Hepatocyte (in vitro differentiated cells): ENCODE data around the gene TRIM75. TPM values are rescaled to one million over a fixed set of nuclear protein-coding genes. Genes with fewer than 3 reads are reported as not detected.

ENCODE experiments used
- DNase-seq: peaks from one replicate; pipeline ENCODE4 v3.0.0-alpha.2; 2016; ENCODE audit warnings: low spot score
- H2AFZ ChIP-seq: fragments of 200-600 bp; sonication (generic); 2 replicates; pipeline ENCODE4 v1.6.0; 2016; ENCODE audit warnings: antibody characterized with exemption, mild to moderate bottlenecking
- H3K27ac ChIP-seq: fragments of 200-600 bp; sonication (generic); 2 replicates; pipeline ENCODE4 v1.5.1; 2016; ENCODE audit warnings: mild to moderate bottlenecking
- H3K27me3 ChIP-seq: fragments of 200-600 bp; sonication (generic); 2 replicates; pipeline ENCODE4 v1.6.1; 2016
- H3K36me3 ChIP-seq: fragments of 200-600 bp; sonication (generic); replicated peaks from 2 replicates; pipeline ENCODE4 v1.5.1; 2016; ENCODE audit warnings: low read depth; ENCODE audit not compliant: insufficient read depth
- H3K4me1 ChIP-seq: fragments of 200-600 bp; sonication (generic); 2 replicates; pipeline ENCODE4 v1.5.1; 2016; ENCODE audit warnings: mild to moderate bottlenecking, moderate library complexity; ENCODE audit not compliant: insufficient read depth
- H3K4me2 ChIP-seq: fragments of 200-600 bp; sonication (generic); 2 replicates; pipeline ENCODE4 v1.6.0; 2016
- H3K4me3 ChIP-seq: fragments of 200-600 bp; sonication (generic); 2 replicates; pipeline ENCODE4 v1.5.1; 2016; ENCODE audit warnings: mild to moderate bottlenecking
- H3K79me2 ChIP-seq: fragments of 200-600 bp; sonication (generic); 2 replicates; pipeline ENCODE4 v1.6.0; 2017; ENCODE audit warnings: mild to moderate bottlenecking
- H3K9me2 ChIP-seq: fragments of 200-600 bp; sonication (generic); replicated peaks from 2 replicates; pipeline ENCODE4 v1.6.0; 2017; ENCODE audit warnings: mild to moderate bottlenecking; ENCODE audit not compliant: insufficient read depth
- H3K9me3 ChIP-seq: fragments of 200-600 bp; sonication (generic); 2 replicates; pipeline ENCODE4 v1.5.1; 2016; ENCODE audit warnings: low read depth, mild to moderate bottlenecking
- H4K20me1 ChIP-seq: fragments of 200-600 bp; sonication (generic); 2 replicates; pipeline ENCODE4 v1.6.0; 2016; ENCODE audit warnings: mild to moderate bottlenecking; ENCODE audit not compliant: insufficient read depth, poor library complexity, severe bottlenecking
- CTCF ChIP-seq: fragments of 200-600 bp; sonication (generic); IDR thresholded peaks from 2 replicates; pipeline ENCODE4 v1.5.1; 2016; ENCODE audit warnings: antibody characterized with exemption, mild to moderate bottlenecking; ENCODE audit not compliant: poor library complexity
- EZH2 ChIP-seq: fragments of 200-600 bp; sonication (generic); IDR thresholded peaks from 2 replicates; pipeline ENCODE4 v1.6.1; 2016; ENCODE audit warnings: antibody characterized with exemption, mild to moderate bottlenecking, borderline replicate concordance
- EZH2phosphoT487 ChIP-seq: fragments of 200-600 bp; sonication (generic); IDR thresholded peaks from one replicate; pipeline ENCODE4 v1.6.1; 2018; ENCODE audit warnings: antibody characterized with exemption, mild to moderate bottlenecking, low read depth, moderate library complexity; ENCODE audit not compliant: unreplicated experiment, severe bottlenecking
- WGBS: methylation state at CpG from one replicate; pipeline ENCODE4 v1.1.6; 2016; ENCODE audit warnings: low lambda C conversion rate; ENCODE audit errors: missing lambda C conversion rate; 5-methylcytosine and 5-hydroxymethylcytosine counted together
- polyA plus RNA-seq: library from polyadenylated mRNA; unstranded; fragments of >200 nt; fragmentation: Nextera tagmentation; extraction: Ambion mirVana; gene quantifications from 2 replicates; pipeline ENCODE4 v1.2.1, GENCODE V29; 2016
- total RNA-seq: library from RNA; depleted of rRNA; stranded (reverse); fragments of >200 nt; gene quantifications from 2 replicates; pipeline ENCODE4 v1.2.3, GENCODE V29; 2014

Gene TRIM75
- total and polyA plus RNA-seq, 2 experiments from 2014 or later, result 0.17 TPM; not detected in 1

GRCh38 chr4:165052627-165053026 is 1.0 kb upstream of the TRIM75 start:
- Histone ChIP-seq H3K4me3 (no peak overlapping the region), H2AFZ (no peak overlapping the region), H3K27me3 (no peaks in the 10 kb centered on the region), H3K27ac (no peak overlapping the region), H3K4me2 (no peak overlapping the region), H3K4me1 (no peaks in the 10 kb centered on the region), H4K20me1 (no peaks in the 10 kb centered on the region), H3K79me2 (no peaks in the 10 kb centered on the region), H3K9me2 (no peaks in the 10 kb centered on the region), H3K9me3 (no peaks in the 10 kb centered on the region), H3K36me3 (no peaks in the 10 kb centered on the region)
- no peak for TF ChIP-seq EZH2phosphoT487
- TF ChIP-seq CTCF, result no peak
- no peak for TF ChIP-seq EZH2
- WGBS, result 30% methylated on average over 3 of the region's 3 CpGs
- DNase-seq, result no peak

- Histone ChIP-seq H3K9me3 (no peaks in the 10 kb centered on the region), H3K9me2 (no peaks in the 10 kb centered on the region), H3K4me2 (no peak overlapping the region), H4K20me1 (no peaks in the 10 kb centered on the region), H3K4me1 (no peaks in the 10 kb centered on the region), H3K27ac (no peak overlapping the region), H3K36me3 (no peaks in the 10 kb centered on the region), H3K27me3 (no peaks in the 10 kb centered on the region), H3K4me3 (no peak overlapping the region), H2AFZ (no peak overlapping the region), H3K79me2 (no peaks in the 10 kb centered on the region)
- DNase-seq, result no peak
- 94% methylated on average over 9 of the region's 9 CpGs for WGBS
- TF ChIP-seq EZH2 (no peak), EZH2phosphoT487 (no peak), CTCF (no peak)
Measured at GRCh38 chr4:165055601-165056000, 1.9 kb downstream of the TRIM75 start.

GRCh38 chr4:165058666-165059065 is 5.0 kb downstream of the TRIM75 start:
- no peak overlapping the region for H2AFZ ChIP-seq

More at GRCh38 chr4:165058666-165059065, 5.0 kb downstream of the TRIM75 start:
- H3K27me3 ChIP-seq, result no peaks in the 10 kb centered on the region
- TF ChIP-seq EZH2phosphoT487, result no peak
- no peak for TF ChIP-seq EZH2
- no peak for TF ChIP-seq CTCF
- no peak overlapping the region for H3K27ac ChIP-seq
- no peak overlapping the region for H3K4me2 ChIP-seq
- WGBS, result 92% methylated on average over 2 of the region's 2 CpGs
- H3K9me2 ChIP-seq, result no peaks in the 10 kb centered on the region
- H3K36me3 ChIP-seq, result no peaks in the 10 kb centered on the region
- no peaks in the 10 kb centered on the region for H3K9me3 ChIP-seq
- no peaks in the 10 kb centered on the region for H4K20me1 ChIP-seq
- H3K4me1 ChIP-seq, result no peaks in the 10 kb centered on the region
- H3K4me3 ChIP-seq, result no peak overlapping the region
- no peak for DNase-seq
- H3K79me2 ChIP-seq, result no peaks in the 10 kb centered on the region
